Activated CD8-positive, alpha-beta T cell treated with anti-CD3 and anti-CD28 coated beads for 36 hours (primary cell): ENCODE measurements around the gene CNNM3. TPM values are rescaled to one million over a fixed set of nuclear protein-coding genes. Genes with fewer than 3 reads are reported as not detected.

Experiments used
- ATAC-seq: fragments of 200-7000 bp; cut with Tn5 transposase; one replicate; pipeline ENCODE4 v1.10.0; 2021; ENCODE audit warnings: mild to moderate bottlenecking, moderate library complexity
- CTCF ChIA-PET: fragments of 350-600 bp; sonication (Branson Sonifier 250); formaldehyde crosslinking; loops from one replicate; lab custom pipeline; 2021; ENCODE audit warnings: antibody characterized with exemption; lab: Charles Lee
- POLR2A ChIA-PET: fragments of 350-600 bp; sonication (Branson Sonifier 250); formaldehyde crosslinking; loops from one replicate; lab custom pipeline; 2021; ENCODE audit warnings: antibody characterized with exemption; lab: Charles Lee
- DNase-seq: peaks from one replicate; pipeline ENCODE4 v3.0.0-alpha.2; 2020
- H3K27ac Mint-ChIP-seq: one replicate; pipeline ENCODE4 v1.8.0; 2021; ENCODE audit warnings: mild to moderate bottlenecking, mixed read lengths
- H3K27me3 Mint-ChIP-seq: one replicate; pipeline ENCODE4 v1.8.0; 2021; ENCODE audit warnings: mixed read lengths
- H3K36me3 Mint-ChIP-seq: one replicate; pipeline ENCODE4 v1.8.0; 2021; ENCODE audit warnings: low read depth, mixed read lengths
- H3K4me1 Mint-ChIP-seq: one replicate; pipeline ENCODE4 v1.8.0; 2021; ENCODE audit warnings: low read depth, mixed read lengths
- H3K4me3 Mint-ChIP-seq: one replicate; pipeline ENCODE4 v1.8.0; 2021; ENCODE audit warnings: mild to moderate bottlenecking, moderate library complexity, mixed read lengths
- H3K9me3 Mint-ChIP-seq: one replicate; pipeline ENCODE4 v1.8.0; 2021; ENCODE audit warnings: mixed read lengths
- CTCF ChIP-seq: fragments of 200-600 bp; IDR thresholded peaks from one replicate; pipeline ENCODE4 v1.8.0; 2022; ENCODE audit warnings: antibody characterized with exemption, mild to moderate bottlenecking
- intact Hi-C: fragments of 100-400 bp; cut with micrococcal nuclease; formaldehyde crosslinking; loops from one replicate; pipeline ENCODE4 v1.10.0; 2022
- total RNA-seq, 2 experiments: library from RNA; stranded (reverse); gene quantifications; one replicate each; pipeline ENCODE4 v1.2.3, GENCODE V29; 2021

Gene CNNM3
- total RNA-seq, 2 experiments from 2014 or later: 15.8 to 19.3 TPM

- ChIA-PET CTCF (interaction anchor here (1.1 to 7.0 kb wide), 6 partner anchors 18 to 180 kb away, joined by 3 to 40 read pairs (median 4); partner anchors contain the start of genes ANKRD39, CNNM4 and KANSL3), POLR2A (interaction anchor here (1.1 to 1.4 kb wide), 2 partner anchors 18 to 179 kb away, joined by 3 to 4 read pairs; no protein-coding TSS in a partner anchor)
- ATAC-seq: no peak
- Mint-ChIP-seq H3K4me3 (peak overlapping the region; percentile 80), H3K4me1 (peaks cover 52% of the 10 kb centered on the region), H3K36me3 (peaks cover 10% of the 10 kb centered on the region), H3K9me3 (no peaks in the 10 kb centered on the region), H3K27ac (no peak overlapping the region), H3K27me3 (no peaks in the 10 kb centered on the region)
- DNase-seq: no peak
- TF ChIP-seq CTCF: no peak
- intact Hi-C loops: no loop called here
These were observed 1.8 kb downstream of the CNNM3 start for GRCh38 chr2:96817882-96818281.

DNA sequence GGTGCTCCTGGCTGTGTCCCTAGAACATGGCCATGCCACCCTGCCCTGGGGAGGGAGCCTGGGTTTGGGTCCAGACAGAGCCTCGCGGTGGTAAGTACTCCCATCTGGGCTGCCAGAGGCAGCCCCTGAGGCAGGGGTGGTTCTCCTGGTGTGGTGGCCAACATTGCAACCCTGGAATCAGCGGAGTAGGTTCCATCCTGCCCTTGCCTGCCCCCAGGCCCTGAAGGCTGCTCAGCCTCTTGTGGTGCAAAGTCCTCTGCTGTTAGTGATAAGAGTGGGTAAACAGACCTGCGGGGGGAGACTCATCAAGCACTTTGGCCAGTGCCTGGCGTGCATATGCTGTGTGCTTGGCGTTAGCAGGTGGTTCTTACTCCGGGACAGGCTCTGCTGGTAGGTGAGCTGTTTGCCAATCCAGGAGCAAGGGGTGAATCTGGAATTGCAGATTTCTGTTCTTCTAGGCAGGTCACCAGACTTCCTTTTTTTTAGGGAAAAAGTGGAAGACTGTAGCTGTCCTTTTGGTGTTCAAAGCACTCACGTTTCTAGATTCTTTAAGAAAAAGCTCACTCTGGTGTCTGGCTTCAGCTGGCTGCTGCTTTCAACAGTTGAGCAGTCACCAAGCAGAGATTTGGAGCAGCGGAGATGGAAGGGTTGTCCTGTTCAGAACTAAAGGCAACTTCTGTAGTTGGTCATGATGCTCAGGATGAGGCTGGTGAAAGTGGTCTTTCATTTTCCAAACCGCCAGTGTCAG lies 3.2 kb downstream of the CNNM3 start:
- peak overlapping the region; percentile 80 for H3K4me3 Mint-ChIP-seq
- no peaks in the 10 kb centered on the region for H3K27me3 Mint-ChIP-seq
- CTCF ChIA-PET: interaction anchor here (1.0 to 7.0 kb wide), 7 partner anchors 17 to 214 kb away, joined by 3 to 40 read pairs (median 6); partner anchors contain the start of genes ANKRD39 and CNNM4
- peaks cover 10% of the 10 kb centered on the region for H3K36me3 Mint-ChIP-seq
- no peak for TF ChIP-seq CTCF
- DNase-seq (no peak), ATAC-seq (no peak)
- no peak overlapping the region for H3K27ac Mint-ChIP-seq
- no peaks in the 10 kb centered on the region for H3K9me3 Mint-ChIP-seq
- peaks cover 49% of the 10 kb centered on the region for H3K4me1 Mint-ChIP-seq
- POLR2A ChIA-PET: no interaction called here
- intact Hi-C loops: no loop called here

DNA sequence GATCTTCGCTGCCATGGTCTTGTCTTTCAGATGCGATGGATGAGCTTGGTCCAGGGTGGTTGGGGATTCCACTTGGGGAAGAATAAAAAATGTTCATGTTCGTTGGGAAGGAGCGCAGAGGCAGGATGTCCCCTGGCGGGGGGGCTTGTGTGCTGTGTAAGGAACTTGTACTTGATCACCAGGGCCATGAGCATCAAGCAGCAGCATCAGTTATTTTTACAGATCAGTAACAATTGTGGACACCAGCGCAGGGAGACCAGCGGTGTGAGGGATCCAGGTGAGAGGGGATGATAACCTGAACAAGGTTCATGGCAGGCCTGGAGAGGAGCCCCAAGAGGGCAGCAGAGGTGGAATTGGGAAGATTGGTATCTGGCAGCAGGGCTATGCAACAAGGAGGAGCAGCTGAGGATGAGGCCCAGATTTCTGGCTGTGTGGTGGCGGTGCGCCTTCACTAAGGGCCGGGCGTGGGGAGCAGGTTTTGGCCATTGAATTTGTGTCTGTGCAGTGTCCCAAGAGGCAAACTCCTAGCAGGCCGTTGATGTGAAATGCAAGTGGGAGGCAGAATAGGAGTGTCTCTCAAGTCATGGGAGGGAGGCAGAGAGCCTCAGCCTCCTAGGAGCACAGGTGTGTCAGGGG lies 3.9 kb downstream of the CNNM3 start:
- Mint-ChIP-seq H3K4me1 (peaks cover 47% of the 10 kb centered on the region), H3K9me3 (no peaks in the 10 kb centered on the region), H3K27ac (no peak overlapping the region), H3K36me3 (peaks cover 10% of the 10 kb centered on the region), H3K27me3 (no peaks in the 10 kb centered on the region), H3K4me3 (no peak overlapping the region)
- ATAC-seq (no peak), DNase-seq (no peak)
- ChIA-PET CTCF (interaction anchor here (0.8 to 7.0 kb wide), 6 partner anchors 19 to 215 kb away, joined by 3 to 40 read pairs (median 4); partner anchors contain the start of gene ANKRD39), POLR2A (interaction anchor here (1.0 to 1.8 kb wide), 4 partner anchors 14 to 143 kb away, joined by 3 to 5 read pairs (median 4); partner anchors contain the start of gene ANKRD39)
- no peak for TF ChIP-seq CTCF
- intact Hi-C loops: no loop called here

GRCh38 chr2:96821113-96821675 lies 5.1 kb downstream of the CNNM3 start:
- no peak overlapping the region for H3K4me3 Mint-ChIP-seq
- no peak for TF ChIP-seq CTCF
- DNase-seq (no peak), ATAC-seq (no peak)
- H3K27me3 Mint-ChIP-seq: no peaks in the 10 kb centered on the region
- H3K9me3 Mint-ChIP-seq: no peaks in the 10 kb centered on the region
- intact Hi-C loops: no loop called here
- peaks cover 41% of the 10 kb centered on the region for H3K4me1 Mint-ChIP-seq
- H3K27ac Mint-ChIP-seq: peak overlapping the region; percentile 1
- peaks cover 12% of the 10 kb centered on the region for H3K36me3 Mint-ChIP-seq
- POLR2A ChIA-PET: interaction anchor here (0.6 to 1.8 kb wide), 6 partner anchors 13 to 391 kb away, joined by 3 to 5 read pairs (median 4); partner anchors contain the start of gene ANKRD39
- CTCF ChIA-PET: interaction anchor here (0.8 to 7.0 kb wide), 3 partner anchors 36 to 135 kb away, joined by 3 to 40 read pairs (median 3); partner anchors contain the start of gene ANKRD39
